HT1080 (cell line): Measurements from ENCODE around the gene LRP8. TPM values are rescaled to one million over a fixed set of nuclear protein-coding genes. Genes with fewer than 3 reads are reported as not detected.

Experiments used
- DNase-seq: peaks from one replicate; pipeline ENCODE4 v3.0.0-alpha.2; 2015; ENCODE audit warnings: low read depth
- total RNA-seq: library from RNA; depleted of rRNA; stranded (reverse); fragments of >200 nt; shearing (Covaris generic); gene quantifications from 2 replicates; pipeline ENCODE4 v1.2.3, GENCODE V29; 2014

Gene LRP8
- total RNA-seq, 1 experiment from 2014 or later, result 65.3 TPM

- no peak for DNase-seq
These were observed 3.5 kb downstream of the LRP8 start for GRCh38 chr1:53324321-53324720.

- no peak for DNase-seq
These were observed 4.6 kb downstream of the LRP8 start for GRCh38 chr1:53323316-53323715.

- no peak for DNase-seq
These were observed 5.9 kb downstream of the LRP8 start for GRCh38 chr1:53321776-53322602.

GRCh38 chr1:53321366-53321765 is 6.5 kb downstream of the LRP8 start:
- DNase-seq, result peak; percentile 25

- no peak for DNase-seq
These were observed 7.2 kb downstream of the LRP8 start for GRCh38 chr1:53320646-53321045.

- no peak for DNase-seq
These were observed 8.4 kb downstream of the LRP8 start for GRCh38 chr1:53319296-53320101.

GRCh38 chr1:53317646-53318539 is 10.0 kb downstream of the LRP8 start:
- DNase-seq, result no peak

- DNase-seq, result peak; percentile 35
These were observed 10.9 kb downstream of the LRP8 start for GRCh38 chr1:53316766-53317581.

GRCh38 chr1:53316424-53316765 is 11.5 kb downstream of the LRP8 start:
- DNase-seq, result no peak

GRCh38 chr1:53315456-53316423 is 12.1 kb downstream of the LRP8 start:
- DNase-seq, result no peak

GRCh38 chr1:53315046-53315445 is 12.8 kb downstream of the LRP8 start:
- DNase-seq, result no peak

GRCh38 chr1:53314606-53315005 is 13.3 kb downstream of the LRP8 start:
- DNase-seq, result no peak

- no peak for DNase-seq
These were observed 13.8 kb downstream of the LRP8 start for GRCh38 chr1:53314096-53314495.

GRCh38 chr1:53313556-53313955 is 14.3 kb downstream of the LRP8 start:
- DNase-seq, result no peak

- DNase-seq, result no peak
These were observed 16.1 kb downstream of the LRP8 start for GRCh38 chr1:53311702-53312305.

- DNase-seq, result no peak
These were observed 16.8 kb downstream of the LRP8 start for GRCh38 chr1:53310847-53311681.

GRCh38 chr1:53309802-53310201 is 18.1 kb downstream of the LRP8 start:
- DNase-seq, result no peak

- no peak for DNase-seq
These were observed 19.4 kb downstream of the LRP8 start for GRCh38 chr1:53308506-53308905.
